GM10847 (cell line): ENCODE measurements around the gene CD63.

Source experiments
- POLR2A ChIP-seq: IDR thresholded peaks from 2 replicates; pipeline ENCODE4 v1.6.1; 2011; ENCODE audit not compliant: insufficient read length; ENCODE audit errors: extremely low read depth

The CD63 gene

DNA sequence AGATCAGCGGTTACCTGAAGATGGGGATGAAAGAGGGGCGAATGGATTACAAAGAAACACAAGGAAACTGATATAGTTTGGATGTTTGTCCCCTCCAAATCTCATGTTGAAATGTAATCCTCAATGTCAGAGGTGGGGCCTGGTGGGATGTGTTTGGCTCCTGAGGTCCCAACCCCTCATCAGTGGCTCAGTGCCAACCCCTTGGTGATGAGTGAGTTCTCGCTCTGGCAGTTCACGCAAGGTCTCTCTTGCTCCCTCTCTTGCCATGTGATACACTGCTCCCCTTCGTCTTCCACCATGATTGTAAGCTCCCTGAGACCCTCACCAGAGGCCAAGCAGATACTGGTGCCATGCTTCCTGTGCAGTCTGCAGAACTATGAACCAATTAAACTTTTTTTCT, 49.1 kb downstream of the CD63 start:
- no peak for TF ChIP-seq POLR2A

DNA sequence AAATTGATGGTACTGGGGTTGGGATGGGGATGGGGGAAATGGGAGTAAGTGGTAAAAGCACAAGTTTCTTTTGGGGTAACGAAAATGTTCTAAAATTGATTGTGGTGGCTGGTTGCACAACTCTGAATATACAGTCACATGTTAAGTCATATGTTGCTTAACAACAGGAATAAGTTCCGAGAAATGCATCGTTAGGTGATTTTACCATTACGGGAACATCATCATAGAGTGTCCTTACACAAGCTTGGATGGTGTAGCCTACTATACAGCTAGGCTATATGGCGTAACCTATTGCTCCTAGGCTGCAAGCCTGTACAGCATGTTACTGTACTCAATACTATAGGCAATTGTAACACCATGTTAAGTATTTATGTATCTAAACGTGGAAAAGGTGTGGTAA, 52.1 kb downstream of the CD63 start:
- TF ChIP-seq POLR2A, result no peak

DNA sequence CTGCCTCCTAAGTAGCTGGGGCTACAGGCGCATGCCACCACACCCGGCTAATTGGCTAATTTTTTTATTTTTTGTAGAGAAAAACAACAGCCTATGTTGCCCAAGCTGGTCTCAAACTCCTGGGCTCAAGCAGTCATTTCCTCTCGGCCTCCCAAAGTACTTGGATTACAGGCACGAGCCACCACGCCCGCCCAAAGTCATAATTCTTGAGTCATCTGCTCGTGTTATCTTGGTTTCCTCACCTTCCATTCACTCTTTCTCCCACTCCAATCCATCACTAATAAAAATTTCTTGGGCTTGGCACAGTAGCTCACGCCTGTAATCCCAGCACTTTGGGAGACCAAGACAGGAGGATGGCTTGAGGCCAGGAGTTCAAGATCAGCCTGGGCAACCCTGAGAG, 53.1 kb downstream of the CD63 start:
- no peak for TF ChIP-seq POLR2A
